NCI-H524 treated with DMSO at 0.1 percent for 48 hours (cell line): ENCODE data around the gene MAPK8IP3.
"Not testable (repeated sequence)": the region's sequence is repeated elsewhere in the genome, so short reads cannot be mapped to it uniquely, and the experiment has no call there.

Experiments used
- DNase-seq: peaks from one replicate; lab custom pipeline; 2025; lab: John Stamatoyannopoulos, UW

MAPK8IP3 gene

GRCh38 chr16:1712791-1713261 lies 6.8 kb downstream of the MAPK8IP3 start:
- DNase-seq: no peak

- no peak for DNase-seq
Observed at GRCh38 chr16:1713331-1713730, 7.3 kb downstream of the MAPK8IP3 start.

GRCh38 chr16:1713933-1714332 lies 7.9 kb downstream of the MAPK8IP3 start:
- DNase-seq: no peak

GRCh38 chr16:1715220-1715619 lies 9.2 kb downstream of the MAPK8IP3 start:
- DNase-seq: no peak

GRCh38 chr16:1718236-1718635 lies 12.2 kb downstream of the MAPK8IP3 start:
- not testable (repeated sequence) for DNase-seq

GRCh38 chr16:1719559-1720229 lies 13.7 kb downstream of the MAPK8IP3 start:
- not testable (repeated sequence) for DNase-seq

- no peak for DNase-seq
Observed at GRCh38 chr16:1721372-1721771, 15.4 kb downstream of the MAPK8IP3 start.

- DNase-seq: no peak
Observed at GRCh38 chr16:1723450-1724147, 17.6 kb downstream of the MAPK8IP3 start.

- no peak for DNase-seq
Observed at GRCh38 chr16:1724491-1724890, 18.5 kb downstream of the MAPK8IP3 start.

GRCh38 chr16:1726661-1727502 lies 20.9 kb downstream of the MAPK8IP3 start:
- no peak for DNase-seq

GRCh38 chr16:1727651-1728624 lies 21.9 kb downstream of the MAPK8IP3 start:
- DNase-seq: no peak

- DNase-seq: no peak
Observed at GRCh38 chr16:1729026-1729425, 23.0 kb downstream of the MAPK8IP3 start.

- no peak for DNase-seq
Observed at GRCh38 chr16:1729445-1729844, 23.4 kb downstream of the MAPK8IP3 start.

- DNase-seq: no peak
Observed at GRCh38 chr16:1731073-1731472, 25.1 kb downstream of the MAPK8IP3 start.

GRCh38 chr16:1731603-1732002 lies 25.6 kb downstream of the MAPK8IP3 start:
- no peak for DNase-seq

GRCh38 chr16:1732071-1732470 lies 26.1 kb downstream of the MAPK8IP3 start:
- no peak for DNase-seq

GRCh38 chr16:1732551-1732987 lies 26.6 kb downstream of the MAPK8IP3 start:
- not testable (repeated sequence) for DNase-seq

- no peak for DNase-seq
Observed at GRCh38 chr16:1734123-1734522, 28.1 kb downstream of the MAPK8IP3 start.

GRCh38 chr16:1734816-1735215 lies 28.8 kb downstream of the MAPK8IP3 start:
- no peak for DNase-seq

GRCh38 chr16:1740234-1740633 lies 34.2 kb downstream of the MAPK8IP3 start:
- no peak for DNase-seq

- no peak for DNase-seq
Observed at GRCh38 chr16:1740781-1741490, 34.9 kb downstream of the MAPK8IP3 start.
